Colonic mucosa (tissue), 4 donors: ENCODE measurements around the gene AFG1L. TPM values are rescaled to one million over a fixed set of nuclear protein-coding genes. Genes with fewer than 3 reads are reported as not detected.

Source experiments
- DNase-seq: peaks from one replicate; pipeline ENCODE4 v3.0.0-alpha.2; 2020
- H3K27ac ChIP-seq: fragments of 200-600 bp; one replicate; pipeline ENCODE4 v1.8.0; 2021
- H3K27me3 ChIP-seq: fragments of 200-600 bp; one replicate; pipeline ENCODE4 v1.8.0; 2021
- H3K36me3 ChIP-seq: fragments of 200-600 bp; one replicate; pipeline ENCODE4 v1.8.0; 2021
- H3K4me1 ChIP-seq: fragments of 200-600 bp; one replicate; pipeline ENCODE4 v1.8.0; 2021; ENCODE audit warnings: mild to moderate bottlenecking
- H3K4me3 ChIP-seq: fragments of 200-600 bp; one replicate; pipeline ENCODE4 v1.8.0; 2021
- H3K9ac ChIP-seq, 2 donors: one replicate each; pipeline ENCODE4 v1.7.0; 2013; ENCODE audit warnings: control low read depth in 2 of 2, low read depth in 2 of 2, low read length in 2 of 2
- H3K9me3 ChIP-seq: fragments of 200-600 bp; one replicate; pipeline ENCODE4 v1.8.0; 2021
- intact Hi-C: fragments of 100-400 bp; cut with DNase I; formaldehyde crosslinking; loops from one replicate; pipeline ENCODE4 v1.14.1; 2022
- total RNA-seq, 2 donors: library from RNA; stranded (reverse); fragmentation: NEBNext Ultra II Directional in 1 of 2; extraction: Animal tissue kit (Norgen Biotek cat#: 25700) in 1 of 2; gene quantifications; one replicate each; pipeline ENCODE4 v1.2.1, GENCODE V29; 2021
- TF ChIP-seq, protein P1 (sequence below): fragments of 200-600 bp; IDR thresholded peaks from one replicate; pipeline ENCODE4 v1.8.0; 2022; ENCODE audit warnings: antibody characterized with exemption, mild to moderate bottlenecking
- donor health status: healthy.
- donor health status: DM: no; HTN: no; CAD: no.
- donor health status: DM: no; HTN: no; CAD: no.

AFG1L gene
- total RNA-seq, 2 donors from 2014 or later = 9.5 to 10.9 TPM

DNA sequence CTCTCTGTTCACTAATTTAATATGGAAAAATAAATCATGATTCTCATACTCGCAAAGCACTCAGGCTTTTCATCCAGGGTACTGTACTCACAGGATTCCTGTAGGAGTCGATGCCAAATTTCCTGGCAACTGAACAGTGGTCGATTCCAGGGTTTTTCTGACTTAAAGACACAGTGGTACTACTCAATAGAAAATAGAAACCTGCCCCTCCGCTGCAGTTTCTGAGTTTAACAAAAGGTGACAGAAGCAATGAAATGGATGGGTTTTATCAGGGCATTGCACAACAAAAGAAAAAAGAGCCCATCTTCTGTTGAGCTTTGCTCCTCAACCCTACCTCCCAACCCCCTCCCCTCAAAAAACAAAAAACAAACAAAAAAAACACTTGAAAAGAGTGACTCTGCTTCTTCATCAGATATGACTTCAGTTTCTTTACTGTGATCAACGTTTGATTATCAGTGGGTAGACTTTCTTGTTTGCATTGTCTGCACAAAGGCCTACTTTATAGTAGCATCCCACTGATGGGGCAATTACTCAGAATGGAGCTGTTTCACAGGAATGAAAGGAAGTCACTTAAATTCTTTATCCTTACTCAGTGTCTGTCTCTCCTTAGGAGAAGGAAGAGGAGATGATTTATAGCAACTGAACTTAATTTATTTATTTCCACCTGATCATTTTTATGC is 169.7 kb downstream of the AFG1L start:
- no peaks in the 10 kb centered on the region for H3K27me3 ChIP-seq
- no peak overlapping the region for H3K4me3 ChIP-seq
- TF ChIP-seq, protein P1, sequence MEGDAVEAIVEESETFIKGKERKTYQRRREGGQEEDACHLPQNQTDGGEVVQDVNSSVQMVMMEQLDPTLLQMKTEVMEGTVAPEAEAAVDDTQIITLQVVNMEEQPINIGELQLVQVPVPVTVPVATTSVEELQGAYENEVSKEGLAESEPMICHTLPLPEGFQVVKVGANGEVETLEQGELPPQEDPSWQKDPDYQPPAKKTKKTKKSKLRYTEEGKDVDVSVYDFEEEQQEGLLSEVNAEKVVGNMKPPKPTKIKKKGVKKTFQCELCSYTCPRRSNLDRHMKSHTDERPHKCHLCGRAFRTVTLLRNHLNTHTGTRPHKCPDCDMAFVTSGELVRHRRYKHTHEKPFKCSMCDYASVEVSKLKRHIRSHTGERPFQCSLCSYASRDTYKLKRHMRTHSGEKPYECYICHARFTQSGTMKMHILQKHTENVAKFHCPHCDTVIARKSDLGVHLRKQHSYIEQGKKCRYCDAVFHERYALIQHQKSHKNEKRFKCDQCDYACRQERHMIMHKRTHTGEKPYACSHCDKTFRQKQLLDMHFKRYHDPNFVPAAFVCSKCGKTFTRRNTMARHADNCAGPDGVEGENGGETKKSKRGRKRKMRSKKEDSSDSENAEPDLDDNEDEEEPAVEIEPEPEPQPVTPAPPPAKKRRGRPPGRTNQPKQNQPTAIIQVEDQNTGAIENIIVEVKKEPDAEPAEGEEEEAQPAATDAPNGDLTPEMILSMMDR = no peak
- H3K9me3 ChIP-seq = no peaks in the 10 kb centered on the region
- intact Hi-C loops = no loop called here
- H3K4me1 ChIP-seq = no peaks in the 10 kb centered on the region
- no peak for DNase-seq
- no peaks in the 10 kb centered on the region for H3K36me3 ChIP-seq
- no peak overlapping the region for H3K27ac ChIP-seq
- H3K9ac ChIP-seq = no peak overlapping the region

DNA sequence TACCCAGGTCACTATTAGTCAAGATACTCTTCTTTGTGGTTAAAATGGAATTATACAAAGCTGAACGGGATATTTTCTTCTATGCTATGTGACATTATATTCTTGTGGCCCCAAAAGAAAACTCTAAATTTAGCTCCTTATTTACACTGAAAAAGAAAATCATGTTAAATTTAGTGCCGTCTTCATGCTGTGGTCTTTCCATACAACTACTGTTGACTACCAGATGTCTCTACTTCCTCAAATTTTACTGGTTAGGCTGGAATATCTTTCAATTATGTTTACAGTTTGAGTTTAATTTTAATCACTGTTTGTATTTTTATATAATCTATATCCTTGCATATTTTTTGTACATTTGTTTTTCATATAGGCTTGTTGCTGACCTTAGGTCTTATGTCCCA is 170.2 kb downstream of the AFG1L start:
- no peak overlapping the region for H3K9ac ChIP-seq
- H3K36me3 ChIP-seq = no peaks in the 10 kb centered on the region
- no peak overlapping the region for H3K27ac ChIP-seq
- no peak overlapping the region for H3K4me3 ChIP-seq
- H3K27me3 ChIP-seq = no peaks in the 10 kb centered on the region
- DNase-seq = no peak
- TF ChIP-seq, protein P1 = no peak
- H3K9me3 ChIP-seq = no peaks in the 10 kb centered on the region
- intact Hi-C loops = no loop called here
- no peaks in the 10 kb centered on the region for H3K4me1 ChIP-seq

DNA sequence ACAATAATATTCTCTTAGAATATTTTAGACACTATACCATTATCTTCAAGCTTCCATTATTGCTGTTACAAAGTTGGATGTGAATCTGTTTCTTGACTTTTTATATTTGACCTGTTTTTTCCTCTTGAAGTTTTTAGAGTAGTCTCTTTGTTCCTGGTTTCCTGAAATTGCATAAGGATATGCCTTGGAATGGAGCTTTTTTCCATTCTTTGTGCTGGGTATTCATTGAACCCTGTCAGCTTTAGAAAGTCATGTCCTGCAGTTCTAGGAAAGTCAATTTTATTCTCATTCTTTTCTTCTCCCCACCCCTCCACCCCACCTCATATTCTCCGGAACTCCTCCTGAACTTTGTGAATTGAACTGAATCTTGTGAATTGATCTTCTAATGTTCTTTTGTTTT is 173.5 kb downstream of the AFG1L start:
- H3K4me1 ChIP-seq = no peaks in the 10 kb centered on the region
- no peak for DNase-seq
- H3K27me3 ChIP-seq = no peaks in the 10 kb centered on the region
- no peak overlapping the region for H3K27ac ChIP-seq
- no peaks in the 10 kb centered on the region for H3K36me3 ChIP-seq
- no peak overlapping the region for H3K9ac ChIP-seq
- no peaks in the 10 kb centered on the region for H3K9me3 ChIP-seq
- intact Hi-C loops = no loop called here
- H3K4me3 ChIP-seq = no peak overlapping the region
- TF ChIP-seq, protein P1 = no peak

DNA sequence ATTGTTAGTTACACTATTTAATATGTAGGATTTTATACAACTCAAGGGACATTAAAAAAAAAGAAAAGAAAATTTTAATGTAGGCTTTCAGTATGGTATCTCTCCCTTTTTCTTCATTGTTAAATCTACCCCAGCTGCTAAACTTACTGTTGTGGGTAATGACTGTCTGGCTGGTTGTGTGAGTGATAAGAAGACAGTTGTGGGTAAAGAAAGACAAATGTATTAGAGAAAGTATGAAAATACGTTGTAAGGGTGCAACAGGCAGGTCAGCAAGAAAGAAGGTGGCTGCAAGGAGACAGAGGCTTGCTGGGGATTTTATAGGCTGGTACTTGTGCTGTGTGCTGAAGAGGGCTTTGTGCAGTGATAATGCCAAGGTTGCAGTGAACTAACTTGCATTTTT is 174.5 kb downstream of the AFG1L start:
- DNase-seq = no peak

DNA sequence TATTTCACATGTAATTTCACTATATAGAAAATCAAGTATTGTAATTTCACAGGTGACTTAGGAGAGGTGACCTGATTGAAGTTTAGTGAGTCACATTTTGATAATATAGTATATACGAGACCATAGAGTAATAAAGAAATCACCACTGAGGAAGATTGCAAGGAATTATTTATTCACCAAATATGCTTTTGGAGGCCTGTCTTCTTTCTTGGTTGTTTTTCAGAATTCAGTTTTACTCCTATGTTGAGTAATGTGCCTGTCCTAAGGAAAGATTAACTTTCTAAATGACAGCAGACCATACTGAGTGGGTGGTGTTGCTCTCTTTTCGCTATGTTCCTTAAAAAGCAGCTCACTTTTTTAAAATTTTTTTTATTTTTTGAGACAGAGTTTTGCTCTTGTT is 178.3 kb downstream of the AFG1L start:
- H3K9ac ChIP-seq = no peak overlapping the region
- H3K4me1 ChIP-seq = no peaks in the 10 kb centered on the region
- TF ChIP-seq, protein P1 = no peak
- H3K9me3 ChIP-seq = no peaks in the 10 kb centered on the region
- H3K36me3 ChIP-seq = no peaks in the 10 kb centered on the region
- no peaks in the 10 kb centered on the region for H3K27me3 ChIP-seq
- no peak for DNase-seq
- intact Hi-C loops = no loop called here
- no peak overlapping the region for H3K27ac ChIP-seq
- H3K4me3 ChIP-seq = no peak overlapping the region

More for the DNA sequence above, 174.5 kb downstream of the AFG1L start:
- intact Hi-C loops = no loop called here
- Histone ChIP-seq H3K4me1 (no peaks in the 10 kb centered on the region), H3K9me3 (no peaks in the 10 kb centered on the region), H3K9ac (no peak overlapping the region), H3K27ac (no peak overlapping the region), H3K27me3 (no peaks in the 10 kb centered on the region), H3K36me3 (no peaks in the 10 kb centered on the region), H3K4me3 (no peak overlapping the region)
- TF ChIP-seq, protein P1 = no peak
